Measurements from ENCODE around the gene UNC5B.

DNA sequence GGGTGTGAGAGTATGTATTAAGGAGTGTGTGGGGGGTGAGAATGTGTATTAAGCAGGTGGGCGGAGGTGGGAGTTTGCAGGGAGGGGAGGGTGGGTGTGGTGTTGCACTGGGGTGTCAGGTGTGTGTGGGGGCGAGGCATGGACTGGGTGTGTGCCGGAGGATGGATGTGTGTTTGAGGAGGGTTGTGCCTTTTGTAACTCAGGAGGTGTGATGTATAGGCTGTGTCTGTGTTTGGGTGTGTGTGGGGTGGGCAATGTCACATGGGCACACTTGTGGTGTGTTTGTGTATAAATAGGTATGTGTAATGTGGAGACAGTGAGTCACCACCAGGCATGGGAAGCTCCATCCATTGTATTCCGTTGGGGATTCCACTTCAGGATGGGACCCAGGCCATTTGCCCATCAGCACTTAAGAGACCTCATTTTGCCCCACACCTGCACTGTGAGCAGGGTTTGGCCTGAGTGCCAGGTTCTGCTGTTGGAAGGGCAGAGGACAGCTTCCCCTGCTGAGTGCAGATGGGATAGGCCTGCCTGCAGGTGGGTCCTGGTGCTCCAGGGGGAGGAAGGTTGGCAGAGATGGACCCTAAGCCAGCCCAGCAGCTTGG lies 5.8 kb downstream of the UNC5B start:
- TF ChIP-seq POLR2AphosphoS5 (IDR thresholded peaks at IDR 0.05; ENCODE audit: low read depth, low read length) (no peak), POLR2A (IDR thresholded peaks at IDR 0.05; ENCODE audit: low read depth, low read length) (no peak), TAF1 (IDR thresholded peaks at IDR 0.05; ENCODE audit: low read depth, low read length) (no peak), POU2F2 (IDR thresholded peaks at IDR 0.05; ENCODE audit: low read depth, low read length) (no peak), SPI1 (IDR thresholded peaks at IDR 0.05; ENCODE audit: low read depth, low read length) (no peak), PAX5 (IDR thresholded peaks at IDR 0.05; ENCODE audit: insufficient read depth, low read length, severe bottlenecking) (no peak)
